D721Med (cell line): ENCODE results near the gene FOXP1.
A peak's percentile ranks its signal among the peaks of the same experiment; 100 is the strongest.

Experiments used
- DNase-seq: peaks from one replicate; pipeline ENCODE4 v3.0.0; 2011; ENCODE audit warnings: low spot score; ENCODE audit not compliant: insufficient read length
- FAIRE-seq: peaks from 2 replicates; lab custom pipeline; 2011; peaks lifted over from hg19 to GRCh38; lab: Jason Lieb, UNC
- CTCF ChIP-seq: IDR thresholded peaks from 2 replicates; pipeline ENCODE4 v1.5.1; 2012; ENCODE audit warnings: mild to moderate bottlenecking, control low read depth; ENCODE audit not compliant: insufficient read depth; ENCODE audit errors: missing control alignments

FOXP1 gene

GRCh38 chr3:71309886-71310285 is 273.6 kb downstream of the FOXP1 start:
- FAIRE-seq (no peak), DNase-seq (no peak)
- TF ChIP-seq CTCF: no peak

- FAIRE-seq: no peak
- DNase-seq: no peak
- TF ChIP-seq CTCF: no peak
Observed at GRCh38 chr3:71309342-71309741, 274.2 kb downstream of the FOXP1 start.

GRCh38 chr3:71308836-71309235 is 274.7 kb downstream of the FOXP1 start:
- peak; percentile 21 for FAIRE-seq
- TF ChIP-seq CTCF: no peak

GRCh38 chr3:71307991-71308697 is 275.4 kb downstream of the FOXP1 start:
- FAIRE-seq (no peak), DNase-seq (no peak)

More at GRCh38 chr3:71308836-71309235, 274.7 kb downstream of the FOXP1 start:
- no peak for DNase-seq

GRCh38 chr3:71305231-71306206 is 278.0 kb downstream of the FOXP1 start:
- DNase-seq (no peak), FAIRE-seq (no peak)
- TF ChIP-seq CTCF: no peak

More at GRCh38 chr3:71307991-71308697, 275.4 kb downstream of the FOXP1 start:
- no peak for TF ChIP-seq CTCF

- DNase-seq (no peak), FAIRE-seq (no peak)
- TF ChIP-seq CTCF: no peak
Observed at GRCh38 chr3:71304684-71305083, 278.8 kb downstream of the FOXP1 start.
